ENCODE results near the gene SLIT3.

Gene SLIT3

DNA sequence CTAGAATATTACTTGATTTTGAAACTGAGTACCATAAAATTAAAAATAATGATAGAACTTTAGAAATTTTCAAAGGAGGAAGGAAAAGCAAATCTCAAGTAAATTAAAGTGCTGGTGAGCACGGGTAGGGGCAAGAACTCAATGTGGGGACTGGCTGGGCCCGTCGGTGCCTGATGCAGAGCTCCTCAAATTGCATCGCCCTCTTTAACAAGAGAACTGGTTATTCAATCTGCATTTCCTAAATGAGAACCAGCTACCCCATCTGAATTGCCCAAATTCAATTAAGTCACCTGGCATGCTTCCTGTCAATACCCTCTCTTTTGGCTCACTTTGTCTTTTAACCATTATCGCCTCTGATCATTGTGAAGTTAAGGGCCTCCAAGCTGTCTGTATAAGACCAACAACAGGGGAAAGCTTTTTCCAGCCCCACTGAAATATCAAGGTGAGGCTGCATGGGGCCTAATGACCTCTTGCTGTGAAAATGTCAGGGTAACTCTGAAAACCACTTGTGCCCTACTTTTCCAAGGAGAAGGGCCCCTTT lies 316.7 kb downstream of the SLIT3 start:
- DNase-seq: no peak

DNA sequence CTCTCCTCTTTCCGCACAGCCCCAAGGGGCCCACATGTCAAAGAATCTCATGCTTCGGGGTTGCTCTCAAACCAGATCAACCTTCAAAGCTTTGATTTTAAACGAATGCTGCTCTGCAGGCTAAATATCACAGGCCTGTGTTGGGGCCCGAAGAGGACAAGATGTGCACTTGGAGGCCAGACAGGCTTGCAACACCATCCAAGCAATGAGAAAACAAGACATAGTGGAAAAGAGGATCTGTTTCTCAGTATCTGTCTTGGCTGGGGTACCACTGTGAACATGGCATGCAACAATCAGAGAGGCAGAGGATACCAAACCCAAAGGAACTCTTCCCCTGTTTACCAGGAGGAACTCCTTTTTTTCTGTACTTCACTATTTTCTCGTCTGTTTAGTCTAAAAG lies 321.8 kb downstream of the SLIT3 start:
- DNase-seq: no peak

- DNase-seq: no peak
Measured at GRCh38 chr5:168978500-168978899, 322.4 kb downstream of the SLIT3 start.

- no peak for DNase-seq
Measured at GRCh38 chr5:168978015-168978414, 322.9 kb downstream of the SLIT3 start.

GRCh38 chr5:168976311-168976970 lies 324.5 kb downstream of the SLIT3 start:
- DNase-seq: no peak

DNA sequence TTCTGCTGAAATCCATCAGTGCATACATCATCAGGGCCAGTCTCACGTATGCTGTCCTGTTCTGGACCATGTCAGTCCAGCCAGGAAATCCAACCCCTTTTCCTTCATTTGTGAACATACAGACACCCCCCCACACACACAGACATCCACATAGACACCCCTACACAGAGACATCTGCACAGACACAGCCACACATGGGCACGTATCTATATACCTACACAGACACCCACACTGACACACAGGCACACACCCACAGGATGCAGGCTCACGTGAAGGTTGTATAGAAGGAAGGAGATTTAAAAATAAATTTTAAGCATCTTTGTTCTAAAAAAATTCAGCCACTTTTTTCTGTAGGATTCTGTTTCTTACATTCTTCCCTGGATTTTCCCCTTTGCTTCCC lies 325.6 kb downstream of the SLIT3 start:
- no peak for DNase-seq

GRCh38 chr5:168974082-168974481 lies 326.9 kb downstream of the SLIT3 start:
- DNase-seq: no peak

DNA sequence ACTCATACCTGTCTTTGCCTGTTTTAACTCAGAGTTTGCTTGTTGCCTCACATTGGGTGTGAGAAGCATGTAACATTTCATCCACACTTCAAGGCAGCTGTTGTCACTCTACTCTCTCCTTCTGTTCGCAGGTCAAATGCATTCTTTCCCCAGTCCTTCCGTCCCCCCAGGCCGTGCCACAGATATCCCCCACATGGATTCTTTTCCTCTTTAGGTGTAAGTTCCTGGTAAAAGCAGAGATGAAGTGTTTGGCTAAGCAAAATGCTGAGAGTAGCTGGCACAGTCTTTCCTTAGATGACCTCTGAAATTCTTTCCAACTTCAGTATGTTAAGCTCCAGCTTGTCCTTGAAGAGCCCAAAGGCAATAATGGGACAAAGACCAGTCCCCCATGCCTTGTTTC lies 328.2 kb downstream of the SLIT3 start:
- DNase-seq: no peak

DNA sequence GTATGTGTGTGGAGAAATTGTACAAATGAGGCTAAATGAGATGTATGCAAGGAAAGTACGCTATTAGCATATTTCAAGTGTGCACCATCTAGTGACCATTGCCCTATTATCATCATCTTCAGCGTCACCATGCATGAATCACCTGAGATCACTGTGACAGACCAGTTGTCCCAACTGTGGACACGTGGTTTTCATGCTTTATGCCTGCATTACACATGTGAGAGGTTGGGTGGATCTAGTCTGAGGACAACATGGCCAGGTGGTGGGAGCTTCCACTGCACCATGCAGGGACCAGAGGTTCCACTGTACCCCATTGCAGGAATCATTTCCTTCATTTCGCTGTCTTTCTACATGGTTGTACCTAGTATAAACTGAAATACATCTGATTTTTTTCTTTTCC lies 329.8 kb downstream of the SLIT3 start:
- DNase-seq: no peak

- DNase-seq: no peak
Measured at GRCh38 chr5:168969326-168969886, 331.5 kb downstream of the SLIT3 start.

DNA sequence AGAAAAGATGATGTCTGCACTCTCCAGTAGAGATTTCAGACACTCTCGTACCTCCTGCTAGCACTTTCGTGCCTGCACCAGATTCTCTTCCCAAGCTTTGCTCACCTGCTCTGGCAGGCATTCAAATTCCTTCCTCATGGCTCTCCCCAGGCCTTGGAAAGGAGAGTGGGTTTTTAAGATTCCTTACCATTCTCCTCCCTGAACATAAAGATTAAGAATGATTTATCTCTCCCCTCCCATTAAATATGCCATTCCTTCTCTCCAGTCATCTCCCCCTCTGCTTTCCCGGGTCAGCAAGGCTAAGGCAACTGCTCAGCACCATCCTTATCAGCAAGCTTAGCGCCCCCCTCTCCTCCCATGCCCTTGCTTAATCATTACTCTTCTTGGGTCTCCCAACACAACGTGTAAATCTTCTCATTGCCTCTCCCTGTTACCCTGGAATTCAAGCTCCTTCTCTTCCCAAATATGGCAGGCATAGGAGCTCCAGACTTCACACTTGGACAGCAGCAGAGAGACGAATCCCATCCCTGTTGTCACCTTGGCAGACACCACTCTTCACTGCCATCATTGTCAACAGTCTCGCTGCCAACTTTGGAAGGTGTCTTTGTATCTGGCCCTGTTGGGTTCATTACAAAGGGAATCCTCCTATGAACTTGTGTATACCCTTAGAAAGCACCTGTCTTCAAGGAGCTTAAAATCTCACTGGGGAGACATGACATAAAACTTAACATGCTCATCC lies 332.9 kb downstream of the SLIT3 start:
- DNase-seq: no peak

DNA sequence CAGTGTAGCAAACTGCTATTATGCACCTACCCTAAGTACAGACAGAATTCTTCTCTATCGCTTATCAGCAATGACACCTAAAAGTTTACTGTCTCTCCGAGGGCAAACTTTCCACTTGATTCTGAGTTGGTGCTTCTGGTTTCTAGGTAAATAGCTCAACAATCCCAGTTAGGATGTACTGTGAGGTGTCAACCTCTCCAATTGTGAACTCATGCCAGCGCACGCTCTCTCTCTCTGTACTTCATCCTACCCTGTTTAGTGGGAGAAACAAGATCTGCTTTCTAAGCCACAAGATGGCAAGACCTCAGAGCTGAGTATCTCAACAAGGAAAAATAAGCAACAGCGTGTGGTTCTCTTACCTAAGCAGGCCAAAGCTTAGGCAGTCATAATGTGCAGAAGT lies 335.3 kb downstream of the SLIT3 start:
- no peak for DNase-seq

DNA sequence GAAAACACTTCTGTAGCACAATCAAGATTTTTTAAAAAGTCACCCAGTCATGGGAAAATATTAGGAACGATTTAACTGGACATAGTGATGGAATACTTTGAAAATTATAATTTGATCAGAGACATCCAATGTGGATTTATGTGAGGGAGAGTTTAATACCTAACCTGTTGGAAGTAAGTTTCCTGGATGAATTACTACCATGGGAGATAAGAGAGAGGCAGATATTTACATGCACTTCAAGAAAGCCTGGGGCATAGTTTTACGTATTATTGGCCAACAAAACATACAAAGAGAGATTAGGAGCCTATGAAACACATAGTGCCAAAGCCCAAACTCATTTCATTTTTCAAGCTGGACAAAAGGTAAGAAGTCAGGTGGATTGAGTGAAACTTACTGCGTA lies 336.8 kb downstream of the SLIT3 start:
- DNase-seq: no peak

GRCh38 chr5:168962306-168962705 lies 338.6 kb downstream of the SLIT3 start:
- no peak for DNase-seq

DNA sequence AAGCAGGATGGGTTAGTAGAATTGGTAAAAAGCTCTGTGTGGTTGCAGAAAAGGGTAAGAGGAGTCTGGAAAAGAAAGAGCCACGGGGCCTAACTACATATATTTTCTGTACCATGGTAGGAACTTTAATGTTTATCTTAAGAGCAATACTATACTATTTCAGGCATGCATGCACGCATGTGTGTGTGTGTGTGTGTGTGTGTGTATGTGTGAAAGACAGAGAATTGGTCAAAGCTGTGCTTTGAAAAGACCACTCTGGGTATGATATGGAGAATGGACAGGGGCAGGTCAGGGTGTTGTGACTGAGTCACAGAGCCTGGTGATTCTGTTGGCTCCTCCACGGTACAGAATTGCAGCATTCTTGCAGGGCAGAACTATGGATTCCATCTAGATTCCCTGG lies 339.3 kb downstream of the SLIT3 start:
- DNase-seq: no peak

- DNase-seq: no peak
Measured at GRCh38 chr5:168960497-168960896, 340.4 kb downstream of the SLIT3 start.

- no peak for DNase-seq
Measured at GRCh38 chr5:168953351-168953750, 347.6 kb downstream of the SLIT3 start.

DNA sequence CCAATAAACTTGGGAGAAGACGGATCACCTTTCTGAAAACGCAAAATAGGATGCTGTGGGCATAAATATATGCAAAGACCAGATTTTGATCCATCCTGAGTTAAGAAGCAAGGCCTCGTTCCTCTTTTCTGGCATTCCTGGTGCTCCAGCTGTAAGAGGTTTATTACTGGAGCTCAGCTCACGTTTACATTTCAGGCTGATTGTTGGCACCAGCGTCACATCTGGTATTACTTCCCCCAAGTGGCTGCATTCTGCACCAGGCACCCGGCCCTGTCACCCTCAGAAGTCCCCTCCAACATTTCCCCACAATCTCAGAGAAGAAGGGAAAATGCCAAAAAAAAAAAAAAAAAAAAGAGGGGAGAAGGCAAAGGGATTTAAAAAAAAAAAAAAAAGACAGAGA lies 348.7 kb downstream of the SLIT3 start:
- DNase-seq: no peak

GRCh38 chr5:168951769-168952168 lies 349.2 kb downstream of the SLIT3 start:
- DNase-seq: no peak

GRCh38 chr5:168951356-168951755 lies 349.6 kb downstream of the SLIT3 start:
- no peak for DNase-seq

- DNase-seq: no peak
Measured at GRCh38 chr5:168950241-168950951, 350.5 kb downstream of the SLIT3 start.

DNA sequence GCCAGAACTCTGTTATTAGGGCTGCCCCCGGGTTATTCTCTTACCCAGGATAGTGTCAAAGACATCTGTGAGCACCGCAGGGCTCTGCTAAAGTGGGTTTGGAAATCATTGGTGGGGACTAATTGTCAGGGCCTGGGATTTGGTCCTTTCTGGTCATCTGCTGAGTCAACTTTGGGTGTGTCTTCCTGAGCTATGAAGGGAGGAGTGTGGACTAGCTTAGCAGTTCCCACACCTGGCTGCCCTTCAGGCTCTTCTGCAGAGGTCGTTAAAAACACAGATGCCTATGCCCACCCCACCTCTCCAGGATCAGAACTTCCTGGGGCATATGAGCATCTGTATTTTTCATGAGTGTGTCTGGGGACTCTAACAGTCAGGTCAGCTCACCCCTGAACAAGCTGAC lies 352.2 kb downstream of the SLIT3 start:
- DNase-seq: no peak

DNA sequence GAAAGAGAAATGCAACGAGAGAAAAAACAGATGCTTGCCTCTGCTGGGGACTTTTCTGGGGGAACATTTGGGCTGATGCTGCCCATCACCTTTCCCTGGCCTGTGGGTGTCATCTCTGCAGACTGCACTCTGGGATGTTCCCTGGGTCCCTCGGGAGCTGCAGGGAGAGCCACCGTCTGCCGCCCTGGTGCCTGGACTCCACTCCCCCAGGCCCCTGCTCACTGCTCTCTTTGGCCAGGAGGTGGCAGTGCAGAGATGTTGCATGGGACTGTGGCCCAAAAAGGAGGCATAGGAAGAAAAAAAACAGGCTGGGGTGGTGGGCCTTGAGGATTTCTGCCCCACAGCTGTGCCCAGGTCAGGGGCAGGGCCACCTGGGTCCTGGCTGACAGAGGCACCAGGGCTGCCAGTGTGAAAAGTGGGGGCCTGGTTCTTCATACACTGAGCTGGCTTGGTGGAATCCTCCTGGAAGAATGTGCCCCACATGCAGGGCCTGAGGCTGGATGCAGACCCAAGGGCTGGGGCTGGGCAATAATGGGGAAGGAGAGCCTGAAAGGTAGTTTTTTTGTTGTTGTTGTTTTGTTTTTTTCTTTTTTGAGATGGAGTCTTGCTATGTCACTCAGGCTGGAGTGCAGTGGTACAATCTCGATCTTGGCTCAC lies 353.6 kb downstream of the SLIT3 start:
- no peak for DNase-seq
